ENCODE data around the gene SUFU.

Gene SUFU

DNA sequence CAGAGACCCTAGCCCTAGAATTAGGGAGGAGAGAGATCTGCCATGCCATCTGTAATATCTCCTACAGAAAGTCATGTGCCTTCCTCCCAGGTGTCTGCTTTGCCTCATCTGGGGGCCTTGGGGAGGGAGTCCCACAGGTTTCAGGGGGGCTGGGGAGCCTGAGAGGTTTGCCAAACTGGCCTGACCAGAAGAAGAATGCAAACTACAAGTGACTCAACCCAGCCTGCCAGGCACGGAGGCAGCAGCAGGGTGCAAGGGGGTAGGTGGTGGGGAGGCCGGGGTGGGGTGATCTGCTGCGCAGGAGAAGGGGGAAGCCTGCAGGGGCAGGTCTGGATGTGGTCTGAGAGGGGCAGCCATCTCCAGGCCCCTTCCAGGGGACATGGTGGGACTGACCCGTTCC lies 130.9 kb downstream of the SUFU start:
- DNase-seq = no peak
- TF ChIP-seq GATA1 (IDR thresholded peaks at IDR 0.05; ENCODE audit: low read depth, low read length) (no peak), POLR2A (IDR thresholded peaks at IDR 0.05; ENCODE audit: low read length) (no peak)

GRCh38 chr10:102635377-102635776 lies 131.6 kb downstream of the SUFU start:
- no peak for DNase-seq
- TF ChIP-seq GATA1 (IDR thresholded peaks at IDR 0.05; ENCODE audit: low read depth, low read length) (no peak), POLR2A (IDR thresholded peaks at IDR 0.05; ENCODE audit: low read length) (no peak)

- TF ChIP-seq POLR2A (IDR thresholded peaks at IDR 0.05; ENCODE audit: low read length) (no peak), GATA1 (IDR thresholded peaks at IDR 0.05; ENCODE audit: low read depth, low read length) (no peak)
- peak; percentile 28 to 52 for DNase-seq
Observed at GRCh38 chr10:102639537-102639936, 135.8 kb downstream of the SUFU start.

DNA sequence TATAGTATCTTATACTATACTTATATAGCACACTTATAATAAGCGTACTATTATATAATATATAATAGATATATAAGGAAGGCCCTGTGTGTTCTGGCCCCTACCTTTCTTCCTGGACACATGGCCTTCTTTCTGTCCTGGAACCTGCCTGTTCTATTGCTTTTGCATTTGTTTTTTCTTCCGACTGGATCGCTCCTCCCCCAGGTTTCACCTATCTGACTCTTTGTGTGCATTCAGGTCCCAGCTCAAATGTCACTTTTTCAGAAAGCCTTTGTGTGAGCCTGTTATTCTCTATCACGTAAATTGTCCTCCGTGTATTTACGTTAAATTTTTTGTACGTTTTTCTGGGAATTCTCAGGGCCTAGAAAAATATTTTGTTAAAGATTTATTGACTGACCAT lies 137.6 kb downstream of the SUFU start:
- DNase-seq = peak in 1 of 2 experiments; percentile 37
- TF ChIP-seq GATA1 (IDR thresholded peaks at IDR 0.05; ENCODE audit: low read depth, low read length) = no peak
- TF ChIP-seq POLR2A (IDR thresholded peaks at IDR 0.05; ENCODE audit: low read length) = no peak

GRCh38 chr10:102641880-102642735 lies 138.3 kb downstream of the SUFU start:
- no peak for TF ChIP-seq GATA1 (IDR thresholded peaks at IDR 0.05; ENCODE audit: low read depth, low read length)
- TF ChIP-seq POLR2A (IDR thresholded peaks at IDR 0.05; ENCODE audit: low read length) = peak; percentile 80
- peak; percentile 98 to 99 for DNase-seq

GRCh38 chr10:102642736-102643335 lies 139.1 kb downstream of the SUFU start:
- TF ChIP-seq POLR2A (IDR thresholded peaks at IDR 0.05; ENCODE audit: low read length) (no peak), GATA1 (IDR thresholded peaks at IDR 0.05; ENCODE audit: low read depth, low read length) (no peak)
- peak; percentile 67 to 78 for DNase-seq

GRCh38 chr10:102643336-102644065 lies 139.7 kb downstream of the SUFU start:
- peak; percentile 74 to 81 for DNase-seq
- TF ChIP-seq POLR2A (IDR thresholded peaks at IDR 0.05; ENCODE audit: low read length) (no peak), GATA1 (IDR thresholded peaks at IDR 0.05; ENCODE audit: low read depth, low read length) (no peak)

GRCh38 chr10:102644066-102644645 lies 140.4 kb downstream of the SUFU start, which contains the start of gene TRIM8:
TSS of gene TRIM8 (plus strand) at chr10:102644479. CDS start at chr10:102644618, 139 bp downstream.
- peak; percentile 74 to 81 for DNase-seq
- TF ChIP-seq GATA1 (IDR thresholded peaks at IDR 0.05; ENCODE audit: low read depth, low read length) (no peak), POLR2A (IDR thresholded peaks at IDR 0.05; ENCODE audit: low read length) (peak; percentile 12)

DNA sequence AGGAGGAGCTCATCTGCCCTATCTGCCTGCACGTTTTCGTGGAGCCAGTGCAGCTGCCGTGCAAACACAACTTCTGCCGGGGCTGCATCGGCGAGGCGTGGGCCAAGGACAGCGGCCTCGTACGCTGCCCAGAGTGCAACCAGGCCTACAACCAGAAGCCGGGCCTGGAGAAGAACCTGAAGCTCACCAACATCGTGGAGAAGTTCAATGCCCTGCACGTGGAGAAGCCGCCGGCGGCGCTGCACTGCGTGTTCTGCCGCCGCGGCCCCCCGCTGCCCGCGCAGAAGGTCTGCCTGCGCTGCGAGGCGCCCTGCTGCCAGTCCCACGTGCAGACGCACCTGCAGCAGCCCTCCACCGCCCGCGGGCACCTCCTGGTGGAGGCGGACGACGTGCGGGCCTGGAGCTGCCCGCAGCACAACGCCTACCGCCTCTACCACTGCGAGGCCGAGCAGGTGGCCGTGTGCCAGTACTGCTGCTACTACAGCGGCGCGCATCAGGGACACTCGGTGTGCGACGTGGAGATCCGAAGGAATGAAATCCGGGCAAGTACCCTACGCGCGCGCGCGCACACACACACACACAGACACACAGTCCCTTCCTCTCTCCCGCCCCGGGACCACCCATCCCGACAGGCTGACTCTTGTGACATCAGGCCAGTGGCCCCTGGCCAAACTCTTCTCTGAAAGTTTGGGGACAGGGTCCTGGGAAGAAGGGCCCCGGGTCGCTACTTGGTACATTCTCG lies 141.0 kb downstream of the SUFU start:
- DNase-seq = peak; percentile 93 to 94
- TF ChIP-seq POLR2A (IDR thresholded peaks at IDR 0.05; ENCODE audit: low read length) = peak; percentile 58
- no peak for TF ChIP-seq GATA1 (IDR thresholded peaks at IDR 0.05; ENCODE audit: low read depth, low read length)

GRCh38 chr10:102645388-102645740 lies 141.6 kb downstream of the SUFU start:
- DNase-seq = peak; percentile 75 to 86
- no peak for TF ChIP-seq POLR2A (IDR thresholded peaks at IDR 0.05; ENCODE audit: low read length)
- no peak for TF ChIP-seq GATA1 (IDR thresholded peaks at IDR 0.05; ENCODE audit: low read depth, low read length)

GRCh38 chr10:102645741-102646609 lies 142.2 kb downstream of the SUFU start:
- no peak for TF ChIP-seq GATA1 (IDR thresholded peaks at IDR 0.05; ENCODE audit: low read depth, low read length)
- peak; percentile 79 for TF ChIP-seq POLR2A (IDR thresholded peaks at IDR 0.05; ENCODE audit: low read length)
- peak; percentile 95 to 96 for DNase-seq

Data from erythroblast (primary cell).